Activated naive CD8-positive, alpha-beta T cell treated with anti-CD3 and anti-CD28 coated beads, Interleukin-2, amount 50 U/mL, for 24 hours (primary cell): ENCODE data around the gene CEBPE.
A peak's percentile ranks its signal among the peaks of the same experiment; 100 is the strongest.
"Not testable (repeated sequence)": the region's sequence is repeated elsewhere in the genome, so short reads cannot be mapped to it uniquely, and the experiment has no call there.

Experiments used
- ATAC-seq: fragments of 150-1000 bp; cut with Tn5 transposase; one replicate; pipeline ENCODE4 v1.10.0; 2021
- DNase-seq: peaks from one replicate; pipeline ENCODE4 v3.0.0; 2021
- H3K27ac Mint-ChIP-seq: one replicate; pipeline ENCODE4 v1.8.0; 2021; ENCODE audit warnings: mild to moderate bottlenecking, mixed read lengths
- H3K27me3 Mint-ChIP-seq: one replicate; pipeline ENCODE4 v1.8.0; 2021; ENCODE audit warnings: mixed read lengths
- H3K36me3 Mint-ChIP-seq: one replicate; pipeline ENCODE4 v1.8.0; 2021; ENCODE audit warnings: low read depth, mixed read lengths
- H3K4me1 Mint-ChIP-seq: one replicate; pipeline ENCODE4 v1.8.0; 2021; ENCODE audit warnings: mixed read lengths
- H3K4me3 Mint-ChIP-seq: one replicate; pipeline ENCODE4 v1.8.0; 2021; ENCODE audit warnings: mild to moderate bottlenecking, moderate library complexity, mixed read lengths
- H3K9me3 Mint-ChIP-seq: one replicate; pipeline ENCODE4 v1.8.0; 2021; ENCODE audit warnings: mixed read lengths

The CEBPE gene

DNA sequence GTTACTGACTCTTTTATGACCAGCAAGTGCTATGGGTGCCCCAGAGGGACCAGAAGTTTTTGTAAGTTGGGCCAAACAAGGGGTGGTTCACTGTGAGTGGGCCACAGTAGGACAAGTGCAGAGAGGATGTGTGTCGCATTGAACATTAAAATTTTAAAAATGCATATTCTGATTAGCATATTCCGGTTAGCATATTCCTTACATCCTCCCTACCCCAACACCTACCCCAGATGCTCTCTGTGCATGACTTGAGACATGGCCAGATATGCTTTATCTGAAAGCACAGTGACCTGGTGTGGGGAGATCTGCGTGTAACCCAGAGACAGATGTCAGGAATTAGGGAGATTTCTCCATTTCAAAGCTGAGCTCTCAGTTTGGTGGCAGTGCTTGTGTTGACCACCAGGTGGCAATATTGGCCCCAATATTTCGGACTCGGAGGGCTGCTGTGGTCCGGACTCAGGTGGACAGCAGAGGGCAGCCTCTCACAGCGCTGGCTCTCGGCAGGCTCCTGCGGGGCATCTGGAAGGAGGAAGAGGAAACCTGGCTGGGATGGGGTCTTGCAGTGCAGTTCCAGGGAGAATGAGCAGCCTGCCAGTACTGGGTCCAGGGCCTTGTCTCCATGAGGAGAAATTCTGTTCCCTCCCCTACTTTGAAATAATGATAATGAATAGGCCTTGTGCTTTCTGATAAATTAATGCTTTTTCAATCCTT is 1.6 kb upstream of the CEBPE start:
- Mint-ChIP-seq H3K27ac (peak overlapping the region; percentile 56), H3K36me3 (no peaks in the 10 kb centered on the region), H3K4me3 (peak overlapping the region; percentile 46), H3K4me1 (peaks cover 32% of the 10 kb centered on the region), H3K27me3 (no peaks in the 10 kb centered on the region), H3K9me3 (no peaks in the 10 kb centered on the region)
- DNase-seq, result peak; percentile 87
- peak; percentile 83 for ATAC-seq

DNA sequence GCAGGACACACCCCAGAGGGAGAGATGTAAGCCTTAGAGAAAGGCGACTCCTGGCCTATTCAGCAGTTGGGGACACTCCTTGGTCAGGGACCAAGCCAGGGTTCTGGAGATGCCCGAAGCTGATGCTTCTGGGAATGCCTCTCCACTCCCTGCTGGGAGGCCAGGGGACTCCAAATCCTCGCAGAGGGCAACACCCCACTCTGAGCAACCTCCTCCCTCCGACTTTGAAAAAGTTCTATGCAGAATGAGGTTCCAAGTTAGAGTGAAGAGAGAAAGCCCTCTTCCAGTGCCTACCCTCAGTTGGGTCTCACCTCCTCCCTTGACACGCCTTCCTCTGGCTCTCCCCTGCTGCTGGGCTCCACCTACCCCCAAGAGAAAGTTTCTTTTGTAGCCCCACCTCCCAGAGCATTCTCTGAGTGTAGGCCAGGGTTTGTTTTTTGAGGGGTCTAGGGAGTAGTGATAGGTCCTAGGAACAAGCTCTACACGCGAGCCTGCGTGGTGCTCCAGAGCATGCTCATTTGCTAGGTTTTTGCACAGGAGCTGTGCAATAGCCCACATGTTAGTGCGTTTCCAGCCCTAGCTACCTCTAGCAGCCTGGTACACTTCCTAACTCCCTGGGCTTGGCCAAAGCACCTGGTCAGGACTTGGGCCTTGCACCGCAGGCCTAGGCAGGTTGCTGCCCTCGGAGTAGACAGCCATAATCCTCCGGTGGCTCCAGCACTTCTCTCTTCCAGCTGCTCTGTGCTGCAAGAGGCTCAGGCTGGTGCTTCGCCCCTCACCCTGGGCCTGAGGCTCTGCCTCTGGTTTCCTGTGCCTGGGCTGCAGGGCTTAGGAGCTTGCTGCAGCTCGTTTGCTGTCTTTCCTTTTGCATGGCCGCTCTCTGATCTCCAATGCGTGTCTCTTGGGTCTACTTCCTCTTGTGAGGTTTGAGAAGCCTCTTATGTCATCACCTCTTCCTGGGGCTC is 590 bp upstream of the CEBPE start:
- peak overlapping the region; percentile 70 for H3K27ac Mint-ChIP-seq
- peaks cover 35% of the 10 kb centered on the region for H3K4me1 Mint-ChIP-seq
- no peaks in the 10 kb centered on the region for H3K9me3 Mint-ChIP-seq
- peak overlapping the region; percentile 47 for H3K4me3 Mint-ChIP-seq
- peaks cover 3% of the 10 kb centered on the region for H3K27me3 Mint-ChIP-seq
- H3K36me3 Mint-ChIP-seq, result no peaks in the 10 kb centered on the region
- no peak for ATAC-seq
- DNase-seq, result peak; percentile 27

DNA sequence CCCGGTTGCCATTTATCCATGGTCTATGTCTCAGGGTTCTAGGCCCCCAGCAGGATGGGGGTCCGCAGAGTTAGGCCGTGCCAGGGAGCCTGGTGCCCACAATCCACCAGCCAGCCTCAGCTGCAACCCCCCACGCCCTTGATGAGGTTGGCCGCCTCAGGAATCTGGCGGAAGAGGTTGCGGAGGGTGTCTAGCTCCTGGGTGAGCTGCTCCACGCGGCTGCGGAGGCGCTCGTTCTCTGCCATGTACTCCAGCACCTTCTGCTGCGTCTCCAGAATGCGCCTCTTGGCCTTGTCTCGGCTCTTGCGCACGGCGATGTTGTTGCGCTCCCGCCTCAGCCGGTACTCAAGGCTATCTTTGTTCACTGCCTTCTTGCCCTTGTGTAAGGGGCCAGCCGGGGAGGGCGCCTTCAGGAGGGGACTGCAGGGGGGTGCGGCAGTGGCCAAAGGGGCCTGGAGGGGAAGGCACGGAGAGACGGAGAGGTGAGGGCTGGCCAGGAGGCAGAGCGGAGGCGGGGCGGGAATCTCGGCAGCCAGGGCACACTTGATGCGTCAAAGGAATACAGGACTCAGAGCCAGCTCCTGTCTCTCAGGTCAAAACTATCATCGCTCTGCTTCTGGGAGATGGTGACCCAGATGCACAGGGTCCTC is 1.6 kb downstream of the CEBPE start:
- peaks cover 6% of the 10 kb centered on the region for H3K27me3 Mint-ChIP-seq
- H3K9me3 Mint-ChIP-seq, result no peaks in the 10 kb centered on the region
- H3K4me1 Mint-ChIP-seq, result peaks cover 35% of the 10 kb centered on the region
- H3K4me3 Mint-ChIP-seq, result no peak overlapping the region
- no peak for DNase-seq
- H3K27ac Mint-ChIP-seq, result no peak overlapping the region
- no peaks in the 10 kb centered on the region for H3K36me3 Mint-ChIP-seq
- ATAC-seq, result no peak

DNA sequence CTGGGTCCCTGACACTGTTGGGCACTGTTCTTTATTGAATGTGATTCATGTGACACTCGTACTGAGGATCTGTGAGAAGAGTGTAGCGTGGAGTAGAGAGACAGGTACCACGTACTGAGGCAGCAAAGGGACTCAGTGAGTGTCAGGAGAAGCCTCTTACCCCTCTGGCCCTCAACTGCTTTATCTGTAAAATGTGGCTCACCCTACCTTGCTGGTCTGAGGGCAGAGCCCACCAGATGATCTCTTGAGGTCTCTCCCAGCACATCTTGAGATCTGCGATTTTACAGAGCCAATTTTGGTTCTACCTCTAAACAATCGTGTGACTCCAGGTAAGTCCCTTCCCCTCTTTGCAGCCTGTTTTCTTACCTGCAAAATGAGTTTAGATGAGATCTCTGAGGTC is 3.1 kb downstream of the CEBPE start:
- ATAC-seq, result no peak
- Mint-ChIP-seq H3K9me3 (no peaks in the 10 kb centered on the region), H3K27me3 (peaks cover 6% of the 10 kb centered on the region), H3K4me3 (no peak overlapping the region), H3K27ac (no peak overlapping the region), H3K36me3 (no peaks in the 10 kb centered on the region), H3K4me1 (peaks cover 28% of the 10 kb centered on the region)
- DNase-seq, result no peak

DNA sequence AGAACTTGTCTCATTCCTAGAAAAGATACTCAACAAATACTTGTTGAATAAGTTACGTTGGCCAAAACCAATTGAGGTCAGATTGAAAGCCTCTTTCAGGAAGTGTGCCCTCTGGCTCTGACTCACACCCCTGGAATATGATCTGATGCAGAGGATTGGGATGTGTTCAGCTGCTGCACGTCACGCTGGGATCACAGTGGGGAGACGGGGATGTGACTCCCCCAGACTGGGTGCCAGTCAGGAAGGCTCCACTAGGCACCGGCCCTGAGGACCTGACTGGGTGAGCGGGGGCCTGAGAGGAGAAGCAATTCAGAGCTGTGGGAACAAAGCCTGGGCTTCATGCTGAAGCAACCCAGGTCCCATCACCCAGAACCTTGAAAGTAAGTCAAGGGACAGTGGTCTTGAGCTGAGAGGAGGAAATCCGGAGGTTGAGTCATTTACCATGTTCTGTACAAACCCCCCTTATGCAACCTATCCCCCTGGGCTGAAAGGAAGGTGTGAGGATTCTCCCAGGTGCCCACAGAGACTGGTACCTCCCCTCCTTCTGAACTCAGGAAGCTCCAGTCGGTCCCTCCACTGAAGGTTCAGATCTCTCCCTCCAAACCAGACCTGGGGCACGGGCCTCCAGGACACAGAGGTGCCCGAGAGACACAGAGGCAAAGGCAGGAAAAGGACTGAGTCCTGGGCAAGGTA is 3.9 kb downstream of the CEBPE start:
- DNase-seq, result no peak
- H3K9me3 Mint-ChIP-seq, result no peaks in the 10 kb centered on the region
- peaks cover 6% of the 10 kb centered on the region for H3K27me3 Mint-ChIP-seq
- peaks cover 21% of the 10 kb centered on the region for H3K4me1 Mint-ChIP-seq
- no peak overlapping the region for H3K27ac Mint-ChIP-seq
- no peaks in the 10 kb centered on the region for H3K36me3 Mint-ChIP-seq
- ATAC-seq, result no peak
- H3K4me3 Mint-ChIP-seq, result no peak overlapping the region

DNA sequence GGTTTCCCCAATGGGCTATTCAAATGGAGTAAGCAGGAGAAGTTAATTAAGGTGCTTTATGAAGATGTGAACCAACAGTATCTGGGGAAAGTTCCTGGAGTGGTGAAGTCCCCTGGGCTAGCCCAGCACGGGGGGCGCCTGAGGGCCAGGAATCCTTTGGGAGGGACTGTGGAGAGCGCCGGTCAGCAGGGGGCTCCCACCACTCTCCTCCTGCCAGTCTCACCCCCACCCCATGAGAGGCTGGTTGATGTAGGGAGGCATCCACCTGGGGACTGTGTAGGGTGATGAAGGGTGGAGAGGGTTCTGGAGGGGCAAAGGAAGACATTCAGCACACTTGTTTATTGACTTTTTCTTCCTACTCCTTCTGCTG is 4.4 kb downstream of the CEBPE start:
- Mint-ChIP-seq H3K36me3 (no peaks in the 10 kb centered on the region), H3K27ac (peak overlapping the region; percentile 47), H3K4me1 (peaks cover 17% of the 10 kb centered on the region), H3K4me3 (no peak overlapping the region), H3K27me3 (peaks cover 6% of the 10 kb centered on the region), H3K9me3 (no peaks in the 10 kb centered on the region)
- DNase-seq (no peak), ATAC-seq (no peak)

DNA sequence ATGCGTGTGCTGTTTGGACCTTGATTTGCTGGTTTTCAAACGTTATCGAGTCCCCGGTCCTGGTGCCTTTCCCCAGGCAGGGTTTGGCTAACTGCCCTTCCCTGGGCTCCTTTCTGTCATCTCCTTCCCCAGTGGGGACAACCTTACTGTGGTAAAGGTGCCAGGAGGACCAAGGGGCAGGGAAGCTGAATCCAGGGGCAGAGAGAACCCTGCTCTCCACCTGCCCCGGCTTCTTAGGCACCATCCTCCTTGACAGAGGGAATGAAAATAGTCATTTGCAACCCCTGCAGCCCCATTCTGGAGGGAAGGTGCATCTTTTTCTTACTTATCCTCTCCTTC is 5.0 kb downstream of the CEBPE start:
- DNase-seq, result no peak
- Mint-ChIP-seq H3K36me3 (no peaks in the 10 kb centered on the region), H3K9me3 (no peaks in the 10 kb centered on the region), H3K4me1 (peaks cover 11% of the 10 kb centered on the region), H3K4me3 (no peak overlapping the region), H3K27me3 (peaks cover 6% of the 10 kb centered on the region), H3K27ac (peak overlapping the region; percentile 47)
- no peak for ATAC-seq

DNA sequence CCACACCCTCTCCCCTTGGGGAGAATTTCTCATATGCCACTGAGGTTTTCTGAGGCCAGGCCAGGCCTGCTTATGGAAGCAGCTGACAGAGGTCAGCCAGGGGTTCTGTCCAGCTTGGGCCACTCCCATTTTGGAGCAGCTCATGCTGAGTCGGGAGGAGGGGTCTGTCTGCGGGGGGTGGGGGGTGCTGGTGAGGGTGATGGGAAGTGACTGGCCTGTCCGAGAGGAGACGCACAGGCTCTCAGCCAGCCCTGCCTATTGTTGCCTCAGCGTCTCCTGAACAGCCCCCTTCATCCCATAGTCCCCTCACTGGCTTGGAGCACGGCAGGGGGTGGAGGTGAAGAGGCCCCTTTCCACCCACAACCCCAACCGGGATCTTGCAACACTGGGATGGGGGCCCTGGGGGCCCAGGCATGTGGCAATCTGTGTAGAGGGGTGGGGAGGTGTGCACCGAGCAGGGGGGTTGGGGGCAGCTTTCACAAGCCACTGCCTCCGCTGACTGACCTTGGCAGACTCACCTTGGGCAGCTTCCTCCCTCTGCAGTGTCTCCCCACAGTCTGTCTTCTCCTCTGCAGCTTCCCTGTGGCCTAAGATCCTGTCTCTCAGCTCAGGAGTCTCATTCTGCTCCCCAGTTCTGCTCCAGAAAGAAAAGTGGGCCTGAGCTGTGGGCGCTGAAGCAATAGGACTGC is 5.5 kb downstream of the CEBPE start:
- Mint-ChIP-seq H3K9me3 (no peaks in the 10 kb centered on the region), H3K4me3 (no peak overlapping the region), H3K36me3 (no peaks in the 10 kb centered on the region), H3K27me3 (peaks cover 6% of the 10 kb centered on the region), H3K4me1 (peaks cover 8% of the 10 kb centered on the region), H3K27ac (no peak overlapping the region)
- DNase-seq (no peak), ATAC-seq (no peak)

DNA sequence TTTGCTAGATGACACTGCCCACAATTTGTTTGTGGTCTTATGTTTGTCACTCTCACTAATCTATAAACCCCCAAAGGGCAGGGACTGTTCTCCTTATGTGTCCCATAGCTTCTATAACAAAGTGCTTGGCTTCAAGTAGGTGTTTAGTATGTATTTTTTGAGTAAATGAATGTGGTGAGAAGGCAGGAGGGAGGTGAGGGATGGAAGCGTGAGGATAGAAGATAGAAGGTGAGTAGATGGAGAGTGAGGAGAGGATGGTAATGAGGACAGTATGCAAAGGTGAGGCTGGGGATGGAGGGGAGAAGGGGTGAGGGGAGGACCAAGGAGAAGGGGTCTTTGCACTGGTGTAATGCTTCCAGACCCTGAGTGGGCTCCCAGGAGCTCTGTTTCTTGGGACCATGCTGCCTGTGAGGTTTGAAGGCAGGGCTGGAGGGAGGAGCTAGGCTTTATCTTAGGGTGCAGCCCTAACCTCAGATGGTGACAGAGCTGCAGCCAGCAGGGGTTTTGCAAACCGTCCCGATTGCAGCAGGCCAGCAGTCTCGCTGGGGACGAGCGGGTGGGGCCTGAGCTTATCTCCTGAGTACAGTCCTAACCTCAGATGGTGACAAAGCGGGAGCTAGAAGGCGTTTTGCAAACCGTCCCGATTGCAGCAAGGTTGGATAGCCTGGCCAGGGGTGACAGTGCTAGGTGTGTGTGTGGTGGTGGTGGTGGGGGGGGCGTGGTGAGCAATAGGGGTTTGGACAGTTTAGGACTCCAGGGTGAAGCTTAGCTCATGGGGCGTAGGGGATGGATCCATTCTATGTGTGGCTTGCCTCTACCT is 6.5 kb downstream of the CEBPE start:
- Mint-ChIP-seq H3K9me3 (no peaks in the 10 kb centered on the region), H3K27ac (no peak overlapping the region), H3K36me3 (no peaks in the 10 kb centered on the region), H3K27me3 (peaks cover 6% of the 10 kb centered on the region), H3K4me3 (no peak overlapping the region), H3K4me1 (peaks cover 3% of the 10 kb centered on the region)
- DNase-seq (no peak), ATAC-seq (no peak)

DNA sequence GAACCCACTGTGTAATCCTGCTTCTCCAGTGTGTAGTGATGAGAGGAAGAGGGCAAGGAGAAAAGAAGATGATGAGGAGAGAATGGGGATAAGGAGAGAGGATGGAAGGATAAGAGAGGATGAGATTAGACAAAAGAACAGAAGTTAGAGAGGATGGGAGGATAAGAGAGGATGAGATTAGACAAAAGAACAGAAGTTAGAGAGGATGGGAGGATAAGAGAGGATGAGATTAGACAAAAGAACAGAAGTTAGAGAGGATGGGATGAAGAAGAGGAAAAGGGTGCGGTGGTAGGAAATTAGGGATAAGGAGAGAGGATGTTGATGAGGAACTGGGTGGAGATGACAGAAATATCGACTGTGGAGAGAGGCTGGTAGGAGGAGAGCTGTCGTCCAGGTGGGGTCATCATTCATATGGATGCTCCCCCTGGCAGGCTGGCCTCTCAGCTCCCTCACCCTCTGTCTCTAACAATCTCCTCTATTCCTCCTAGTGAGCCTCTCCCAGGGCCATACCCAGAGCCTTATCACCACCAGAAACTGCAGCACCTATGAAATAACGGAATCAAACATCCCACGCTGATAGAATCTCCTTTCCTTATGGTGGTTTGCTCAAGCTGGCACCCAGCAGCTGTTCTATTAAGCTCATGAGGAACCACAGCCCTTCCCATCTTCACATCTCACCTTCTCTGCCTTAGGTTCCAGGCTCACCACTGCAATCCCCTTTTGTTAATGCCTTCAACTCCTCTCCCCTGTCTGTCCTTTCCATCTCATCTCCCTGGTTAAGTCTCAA is 8.3 kb downstream of the CEBPE start:
- peaks cover 3% of the 10 kb centered on the region for H3K4me1 Mint-ChIP-seq
- no peaks in the 10 kb centered on the region for H3K36me3 Mint-ChIP-seq
- H3K27ac Mint-ChIP-seq, result no peak overlapping the region
- no peak for DNase-seq
- no peaks in the 10 kb centered on the region for H3K9me3 Mint-ChIP-seq
- peaks cover 6% of the 10 kb centered on the region for H3K27me3 Mint-ChIP-seq
- ATAC-seq, result no peak
- H3K4me3 Mint-ChIP-seq, result no peak overlapping the region

DNA sequence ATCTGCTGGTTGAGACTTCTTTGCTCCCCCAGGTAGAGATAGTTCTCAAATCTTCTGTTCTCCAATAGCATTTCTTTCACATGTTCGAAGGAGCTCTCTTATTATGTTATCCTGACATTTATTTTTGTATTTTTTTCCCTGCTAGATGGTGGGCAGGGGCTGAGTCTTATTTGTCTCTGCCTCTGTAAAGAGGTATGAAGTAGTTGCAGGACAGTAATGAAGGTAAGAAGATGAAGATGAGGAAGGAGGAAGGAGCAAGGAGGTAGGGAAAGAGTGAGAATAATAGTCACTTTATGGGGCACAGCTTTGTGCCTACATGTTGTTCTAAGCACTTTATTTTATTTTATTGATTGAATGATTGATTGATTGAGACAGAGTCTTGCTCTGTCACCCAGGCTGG is 9.3 kb downstream of the CEBPE start:
- DNase-seq, result no peak
- peaks cover 2% of the 10 kb centered on the region for H3K27me3 Mint-ChIP-seq
- H3K9me3 Mint-ChIP-seq, result no peaks in the 10 kb centered on the region
- H3K4me1 Mint-ChIP-seq, result no peaks in the 10 kb centered on the region
- ATAC-seq, result no peak
- H3K4me3 Mint-ChIP-seq, result no peak overlapping the region
- no peak overlapping the region for H3K27ac Mint-ChIP-seq
- no peaks in the 10 kb centered on the region for H3K36me3 Mint-ChIP-seq

DNA sequence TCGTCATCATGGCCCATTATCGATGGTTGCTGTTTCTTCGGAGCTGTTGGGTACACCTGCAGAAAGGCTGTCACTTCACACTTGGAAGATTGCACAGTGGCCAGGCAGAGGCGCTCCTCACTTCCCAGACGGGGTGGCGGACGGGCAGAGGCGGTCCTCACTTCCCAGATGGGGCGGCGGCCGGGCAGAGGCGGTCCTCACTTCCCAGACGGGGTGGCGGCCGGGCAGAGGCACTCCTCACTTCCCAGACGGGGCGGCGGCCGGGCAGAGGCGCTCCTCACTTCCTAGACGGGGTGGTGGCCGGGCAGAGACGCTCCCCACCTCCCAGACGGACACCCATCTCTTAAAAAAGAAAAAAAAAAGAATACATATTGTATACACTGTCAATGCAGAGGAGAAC is 10.9 kb downstream of the CEBPE start:
- H3K4me1 Mint-ChIP-seq, result not testable (repeated sequence)

DNA sequence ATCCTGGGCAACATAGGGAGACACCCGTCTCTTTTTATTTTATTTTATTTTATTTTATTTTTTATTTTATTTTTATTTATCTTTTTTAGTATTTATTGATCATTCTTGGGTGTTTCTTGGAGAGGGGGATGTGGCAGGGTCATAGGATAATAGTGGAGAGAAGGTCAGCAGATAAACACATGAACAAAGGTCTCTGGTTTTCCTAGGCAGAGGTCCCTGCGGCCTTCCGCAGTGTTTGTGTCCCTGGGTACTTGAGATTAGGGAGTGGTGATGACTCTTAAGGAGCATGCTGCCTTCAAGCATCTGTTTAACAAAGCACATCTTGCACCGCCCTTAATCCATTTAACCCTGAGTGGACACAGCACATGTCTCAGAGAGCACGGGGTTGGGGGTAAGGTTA is 11.4 kb downstream of the CEBPE start:
- H3K27me3 Mint-ChIP-seq, H3K4me1 Mint-ChIP-seq, H3K27ac Mint-ChIP-seq, DNase-seq, H3K9me3 Mint-ChIP-seq, ATAC-seq, H3K4me3 Mint-ChIP-seq, H3K36me3 Mint-ChIP-seq: not testable (repeated sequence)

More for the DNA sequence above, 10.9 kb downstream of the CEBPE start:
- not testable (repeated sequence) for DNase-seq, H3K4me3 Mint-ChIP-seq, H3K9me3 Mint-ChIP-seq, H3K36me3 Mint-ChIP-seq, ATAC-seq, H3K27me3 Mint-ChIP-seq, H3K27ac Mint-ChIP-seq
